ENCODE data around the gene KLF16. TPM values are rescaled to one million over a fixed set of nuclear protein-coding genes. Genes with fewer than 3 reads are reported as not detected.
A peak's percentile ranks its signal among the peaks of the same experiment; 100 is the strongest.

KLF16 gene
- total RNA-seq, 1 donor from 2014 or later = 52.4 TPM

DNA sequence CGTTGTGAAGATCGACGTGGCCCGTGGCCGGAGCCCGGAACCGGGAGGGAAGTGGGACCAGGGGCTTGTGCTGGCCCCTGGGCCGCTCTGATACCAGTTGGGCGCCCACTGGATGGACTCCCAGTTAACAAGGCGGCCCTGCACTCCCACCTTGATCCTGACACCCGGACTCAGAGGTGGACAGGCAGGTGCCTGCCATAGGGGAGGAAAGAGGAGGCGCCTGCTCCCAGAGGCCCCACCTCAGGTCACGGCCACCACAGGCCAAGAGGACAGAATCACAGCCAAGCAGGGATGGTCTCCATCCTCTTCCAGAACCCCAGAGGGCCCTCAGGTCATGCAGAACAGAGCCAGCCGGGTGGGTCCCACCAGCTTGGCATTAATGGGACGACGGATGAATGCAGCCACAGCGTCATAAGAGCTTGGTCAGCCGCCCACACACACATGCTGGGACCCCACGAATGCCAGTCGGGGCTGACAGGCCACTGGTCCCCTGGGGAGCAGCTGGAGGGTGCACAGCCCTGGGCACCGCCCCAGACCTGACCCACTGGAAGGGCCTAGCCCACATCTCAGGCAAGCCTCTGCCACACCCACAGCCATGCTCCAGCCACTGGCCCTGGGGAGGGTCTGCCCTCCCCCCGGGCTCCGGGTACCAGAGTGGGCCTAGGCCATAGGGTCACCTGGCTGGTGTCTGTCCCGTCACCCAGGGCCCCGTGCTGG is 9.6 kb upstream of the KLF16 start:
- Mint-ChIP-seq H3K4me1 (ENCODE audit: low read depth, unreplicated experiment) (peaks cover 7% of the 10 kb centered on the region), H3K9me3 (ENCODE audit: unreplicated experiment) (no peaks in the 10 kb centered on the region), H3K27ac (ENCODE audit: unreplicated experiment) (no peak overlapping the region), H3K36me3 (ENCODE audit: low read depth, unreplicated experiment) (no peaks in the 10 kb centered on the region), H3K27me3 (ENCODE audit: low read depth, unreplicated experiment) (no peaks in the 10 kb centered on the region), H3K4me3 (ENCODE audit: unreplicated experiment) (no peak overlapping the region)
- Histone ChIP-seq H3K9ac (ENCODE audit: low read length) (peak overlapping the region; percentile 44), H3K4me3 (ENCODE audit: insufficient read depth, low read depth, low read length) (no peak overlapping the region), H2AFZ (ENCODE audit: low read depth, low read length) (no peak overlapping the region), H3K4me1 (ENCODE audit: insufficient read depth, low read length) (peaks cover 25% of the 10 kb centered on the region), H4K20me1 (ENCODE audit: insufficient read depth, low read length) (peaks cover 30% of the 10 kb centered on the region), H3K4me2 (ENCODE audit: low read length) (peak overlapping the region; percentile 90), H3K9me3 (ENCODE audit: insufficient read depth, low read depth, low read length) (no peaks in the 10 kb centered on the region), H3K27me3 (ENCODE audit: insufficient read depth, low read length) (no peaks in the 10 kb centered on the region), H3K27ac (ENCODE audit: low read depth, low read length) (peak overlapping the region; percentile 2), H3K36me3 (ENCODE audit: insufficient read depth, low read length) (no peaks in the 10 kb centered on the region), H3K79me2 (ENCODE audit: insufficient read depth, low read length) (peaks cover 61% of the 10 kb centered on the region)
- DNase-seq (ENCODE audit: low read depth) (no peak), FAIRE-seq (no peak)
- TF ChIP-seq CTCF (IDR thresholded peaks at IDR 0.05; ENCODE audit: insufficient read depth, low read depth, low read length) = no peak
- TF ChIP-seq EZH2 (IDR thresholded peaks at IDR 0.05; ENCODE audit: insufficient read depth, low read length) = no peak

DNA sequence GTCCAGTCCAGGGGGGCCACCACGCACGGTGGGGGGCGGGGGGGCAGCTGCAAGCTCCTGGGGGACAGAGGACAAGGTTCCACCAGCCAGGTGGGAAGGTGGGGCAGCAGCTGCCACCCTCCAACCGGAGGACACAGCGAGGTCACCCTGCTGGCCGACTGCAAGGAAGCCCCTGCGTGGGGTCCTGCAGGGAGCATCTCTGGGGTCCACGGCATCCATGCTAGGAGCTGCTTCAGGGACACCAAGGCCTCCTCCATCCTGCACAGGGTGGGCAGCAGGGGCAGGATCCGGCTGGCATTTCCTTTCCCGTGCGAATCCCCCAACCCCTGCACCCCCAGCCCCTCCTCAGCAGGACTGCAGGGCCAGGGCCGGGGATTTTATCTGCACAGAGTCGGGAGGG is 8.3 kb upstream of the KLF16 start:
- H3K27ac Mint-ChIP-seq (ENCODE audit: unreplicated experiment) = no peak overlapping the region
- no peaks in the 10 kb centered on the region for H3K27me3 Mint-ChIP-seq (ENCODE audit: low read depth, unreplicated experiment)
- H3K4me1 ChIP-seq (ENCODE audit: insufficient read depth, low read length) = peaks cover 24% of the 10 kb centered on the region
- H3K27ac ChIP-seq (ENCODE audit: low read depth, low read length) = no peak overlapping the region
- no peaks in the 10 kb centered on the region for H3K9me3 ChIP-seq (ENCODE audit: insufficient read depth, low read depth, low read length)
- H4K20me1 ChIP-seq (ENCODE audit: insufficient read depth, low read length) = peaks cover 30% of the 10 kb centered on the region
- H2AFZ ChIP-seq (ENCODE audit: low read depth, low read length) = no peak overlapping the region
- FAIRE-seq = no peak
- H3K36me3 Mint-ChIP-seq (ENCODE audit: low read depth, unreplicated experiment) = no peaks in the 10 kb centered on the region
- no peak overlapping the region for H3K4me2 ChIP-seq (ENCODE audit: low read length)
- peaks cover 7% of the 10 kb centered on the region for H3K4me1 Mint-ChIP-seq (ENCODE audit: low read depth, unreplicated experiment)
- H3K79me2 ChIP-seq (ENCODE audit: insufficient read depth, low read length) = peaks cover 61% of the 10 kb centered on the region
- no peaks in the 10 kb centered on the region for H3K9me3 Mint-ChIP-seq (ENCODE audit: unreplicated experiment)
- H3K4me3 ChIP-seq (ENCODE audit: insufficient read depth, low read depth, low read length) = no peak overlapping the region
- no peaks in the 10 kb centered on the region for H3K36me3 ChIP-seq (ENCODE audit: insufficient read depth, low read length)
- TF ChIP-seq EZH2 (IDR thresholded peaks at IDR 0.05; ENCODE audit: insufficient read depth, low read length) (no peak), CTCF (IDR thresholded peaks at IDR 0.05; ENCODE audit: insufficient read depth, low read depth, low read length) (no peak)
- H3K4me3 Mint-ChIP-seq (ENCODE audit: unreplicated experiment) = no peak overlapping the region
- H3K27me3 ChIP-seq (ENCODE audit: insufficient read depth, low read length) = no peaks in the 10 kb centered on the region
- DNase-seq (ENCODE audit: low read depth) = no peak
- H3K9ac ChIP-seq (ENCODE audit: low read length) = no peak overlapping the region

DNA sequence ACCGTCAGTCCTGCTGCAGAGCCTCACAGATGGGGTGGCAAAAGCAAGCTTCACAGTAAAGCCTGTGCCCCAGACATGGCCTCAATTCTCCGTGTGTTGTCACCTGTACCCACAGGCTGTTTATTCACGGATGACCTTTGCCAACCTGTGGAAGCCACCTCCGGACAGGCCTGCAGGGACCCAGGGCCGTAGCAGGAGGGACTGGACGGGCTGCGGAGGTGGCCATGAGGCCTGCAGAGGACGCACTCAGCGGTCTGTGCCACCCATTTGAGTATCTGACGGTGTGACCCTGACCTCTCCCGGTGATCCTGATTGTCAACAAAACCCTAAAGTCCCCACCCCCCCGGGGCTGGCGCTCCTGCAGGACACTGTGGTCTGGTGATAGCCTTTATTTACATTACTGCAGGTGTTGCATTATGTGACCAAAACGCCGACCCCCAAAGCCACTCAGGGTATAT is 7.8 kb upstream of the KLF16 start:
- peaks cover 19% of the 10 kb centered on the region for H3K4me1 ChIP-seq (ENCODE audit: insufficient read depth, low read length)
- H3K4me2 ChIP-seq (ENCODE audit: low read length) = no peak overlapping the region
- peaks cover 58% of the 10 kb centered on the region for H3K79me2 ChIP-seq (ENCODE audit: insufficient read depth, low read length)
- no peaks in the 10 kb centered on the region for H3K27me3 Mint-ChIP-seq (ENCODE audit: low read depth, unreplicated experiment)
- no peak for DNase-seq (ENCODE audit: low read depth)
- H3K4me1 Mint-ChIP-seq (ENCODE audit: low read depth, unreplicated experiment) = peaks cover 7% of the 10 kb centered on the region
- no peaks in the 10 kb centered on the region for H3K36me3 Mint-ChIP-seq (ENCODE audit: low read depth, unreplicated experiment)
- no peak overlapping the region for H3K9ac ChIP-seq (ENCODE audit: low read length)
- no peak overlapping the region for H3K27ac Mint-ChIP-seq (ENCODE audit: unreplicated experiment)
- no peaks in the 10 kb centered on the region for H3K9me3 ChIP-seq (ENCODE audit: insufficient read depth, low read depth, low read length)
- peaks cover 30% of the 10 kb centered on the region for H4K20me1 ChIP-seq (ENCODE audit: insufficient read depth, low read length)
- H3K4me3 Mint-ChIP-seq (ENCODE audit: unreplicated experiment) = no peak overlapping the region
- H3K36me3 ChIP-seq (ENCODE audit: insufficient read depth, low read length) = no peaks in the 10 kb centered on the region
- no peak overlapping the region for H2AFZ ChIP-seq (ENCODE audit: low read depth, low read length)
- H3K27me3 ChIP-seq (ENCODE audit: insufficient read depth, low read length) = no peaks in the 10 kb centered on the region
- no peak overlapping the region for H3K27ac ChIP-seq (ENCODE audit: low read depth, low read length)
- TF ChIP-seq EZH2 (IDR thresholded peaks at IDR 0.05; ENCODE audit: insufficient read depth, low read length) (no peak), CTCF (IDR thresholded peaks at IDR 0.05; ENCODE audit: insufficient read depth, low read depth, low read length) (no peak)
- H3K4me3 ChIP-seq (ENCODE audit: insufficient read depth, low read depth, low read length) = no peak overlapping the region
- FAIRE-seq = no peak
- no peaks in the 10 kb centered on the region for H3K9me3 Mint-ChIP-seq (ENCODE audit: unreplicated experiment)
